ENCODE measurements around the gene RALGAPA2. TPM values are rescaled to one million over a fixed set of nuclear protein-coding genes. Genes with fewer than 3 reads are reported as not detected.

Gene RALGAPA2
- total and polyA plus RNA-seq, 2 of the 13 experiments (the other 11 are each of a cell fraction or from before 2014, with no cell fraction given): 13.8 to 17.7 TPM

DNA sequence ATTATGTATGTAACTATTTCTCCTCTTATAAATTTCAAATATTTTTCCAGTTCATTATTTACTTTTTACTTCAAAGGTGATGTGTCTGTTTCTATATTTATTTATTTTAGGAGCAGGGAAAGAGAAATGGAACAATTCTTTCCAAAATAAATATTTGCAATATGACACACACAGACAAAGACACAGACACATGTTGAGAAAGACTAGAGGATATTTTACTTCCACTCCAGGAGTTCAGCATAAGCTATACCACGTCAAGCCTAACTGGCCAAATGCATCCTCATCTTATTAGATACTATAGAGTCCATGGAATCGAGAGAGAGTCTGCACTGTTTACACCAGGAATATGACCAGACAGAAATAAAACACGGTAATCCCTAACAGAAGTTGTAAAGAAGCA is 13.3 kb downstream of the RALGAPA2 start (continued):
- no peak for TF ChIP-seq ZC3H13 (CRISPR knock-in tag; IDR thresholded peaks at IDR 0.05)
- TF ChIP-seq ZNF335 (CRISPR knock-in tag; IDR thresholded peaks at IDR 0.05): no peak
- peak; percentile 54; the same call in 1 of the 2 replicates for TF ChIP-seq SOX13 (IDR thresholded peaks at IDR 0.05)
- TF ChIP-seq SOX13 (CRISPR knock-in tag; conservative IDR thresholded peaks at IDR 0.05 in 1 of 2, IDR thresholded peaks at IDR 0.05 in 1 of 2): peak in 1 of 2 experiments; percentile 96; a peak in 2 of 4 replicates
- no peak for TF ChIP-seq ZSCAN21 (CRISPR knock-in tag; IDR thresholded peaks at IDR 0.05; ENCODE audit: borderline replicate concordance)
- TF ChIP-seq, protein P1, sequence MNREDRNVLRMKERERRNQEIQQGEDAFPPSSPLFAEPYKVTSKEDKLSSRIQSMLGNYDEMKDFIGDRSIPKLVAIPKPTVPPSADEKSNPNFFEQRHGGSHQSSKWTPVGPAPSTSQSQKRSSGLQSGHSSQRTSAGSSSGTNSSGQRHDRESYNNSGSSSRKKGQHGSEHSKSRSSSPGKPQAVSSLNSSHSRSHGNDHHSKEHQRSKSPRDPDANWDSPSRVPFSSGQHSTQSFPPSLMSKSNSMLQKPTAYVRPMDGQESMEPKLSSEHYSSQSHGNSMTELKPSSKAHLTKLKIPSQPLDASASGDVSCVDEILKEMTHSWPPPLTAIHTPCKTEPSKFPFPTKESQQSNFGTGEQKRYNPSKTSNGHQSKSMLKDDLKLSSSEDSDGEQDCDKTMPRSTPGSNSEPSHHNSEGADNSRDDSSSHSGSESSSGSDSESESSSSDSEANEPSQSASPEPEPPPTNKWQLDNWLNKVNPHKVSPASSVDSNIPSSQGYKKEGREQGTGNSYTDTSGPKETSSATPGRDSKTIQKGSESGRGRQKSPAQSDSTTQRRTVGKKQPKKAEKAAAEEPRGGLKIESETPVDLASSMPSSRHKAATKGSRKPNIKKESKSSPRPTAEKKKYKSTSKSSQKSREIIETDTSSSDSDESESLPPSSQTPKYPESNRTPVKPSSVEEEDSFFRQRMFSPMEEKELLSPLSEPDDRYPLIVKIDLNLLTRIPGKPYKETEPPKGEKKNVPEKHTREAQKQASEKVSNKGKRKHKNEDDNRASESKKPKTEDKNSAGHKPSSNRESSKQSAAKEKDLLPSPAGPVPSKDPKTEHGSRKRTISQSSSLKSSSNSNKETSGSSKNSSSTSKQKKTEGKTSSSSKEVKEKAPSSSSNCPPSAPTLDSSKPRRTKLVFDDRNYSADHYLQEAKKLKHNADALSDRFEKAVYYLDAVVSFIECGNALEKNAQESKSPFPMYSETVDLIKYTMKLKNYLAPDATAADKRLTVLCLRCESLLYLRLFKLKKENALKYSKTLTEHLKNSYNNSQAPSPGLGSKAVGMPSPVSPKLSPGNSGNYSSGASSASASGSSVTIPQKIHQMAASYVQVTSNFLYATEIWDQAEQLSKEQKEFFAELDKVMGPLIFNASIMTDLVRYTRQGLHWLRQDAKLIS (CRISPR knock-in tag; IDR thresholded peaks at IDR 0.05): no peak
- TF ChIP-seq ZNF260 (CRISPR knock-in tag; IDR thresholded peaks at IDR 0.05; ENCODE audit: borderline replicate concordance, low read depth): no peak
- TF ChIP-seq, protein P2, sequence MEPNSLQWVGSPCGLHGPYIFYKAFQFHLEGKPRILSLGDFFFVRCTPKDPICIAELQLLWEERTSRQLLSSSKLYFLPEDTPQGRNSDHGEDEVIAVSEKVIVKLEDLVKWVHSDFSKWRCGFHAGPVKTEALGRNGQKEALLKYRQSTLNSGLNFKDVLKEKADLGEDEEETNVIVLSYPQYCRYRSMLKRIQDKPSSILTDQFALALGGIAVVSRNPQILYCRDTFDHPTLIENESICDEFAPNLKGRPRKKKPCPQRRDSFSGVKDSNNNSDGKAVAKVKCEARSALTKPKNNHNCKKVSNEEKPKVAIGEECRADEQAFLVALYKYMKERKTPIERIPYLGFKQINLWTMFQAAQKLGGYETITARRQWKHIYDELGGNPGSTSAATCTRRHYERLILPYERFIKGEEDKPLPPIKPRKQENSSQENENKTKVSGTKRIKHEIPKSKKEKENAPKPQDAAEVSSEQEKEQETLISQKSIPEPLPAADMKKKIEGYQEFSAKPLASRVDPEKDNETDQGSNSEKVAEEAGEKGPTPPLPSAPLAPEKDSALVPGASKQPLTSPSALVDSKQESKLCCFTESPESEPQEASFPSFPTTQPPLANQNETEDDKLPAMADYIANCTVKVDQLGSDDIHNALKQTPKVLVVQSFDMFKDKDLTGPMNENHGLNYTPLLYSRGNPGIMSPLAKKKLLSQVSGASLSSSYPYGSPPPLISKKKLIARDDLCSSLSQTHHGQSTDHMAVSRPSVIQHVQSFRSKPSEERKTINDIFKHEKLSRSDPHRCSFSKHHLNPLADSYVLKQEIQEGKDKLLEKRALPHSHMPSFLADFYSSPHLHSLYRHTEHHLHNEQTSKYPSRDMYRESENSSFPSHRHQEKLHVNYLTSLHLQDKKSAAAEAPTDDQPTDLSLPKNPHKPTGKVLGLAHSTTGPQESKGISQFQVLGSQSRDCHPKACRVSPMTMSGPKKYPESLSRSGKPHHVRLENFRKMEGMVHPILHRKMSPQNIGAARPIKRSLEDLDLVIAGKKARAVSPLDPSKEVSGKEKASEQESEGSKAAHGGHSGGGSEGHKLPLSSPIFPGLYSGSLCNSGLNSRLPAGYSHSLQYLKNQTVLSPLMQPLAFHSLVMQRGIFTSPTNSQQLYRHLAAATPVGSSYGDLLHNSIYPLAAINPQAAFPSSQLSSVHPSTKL (CRISPR knock-in tag; IDR thresholded peaks at IDR 0.05): peak; percentile 99
- TF ChIP-seq, protein P3, sequence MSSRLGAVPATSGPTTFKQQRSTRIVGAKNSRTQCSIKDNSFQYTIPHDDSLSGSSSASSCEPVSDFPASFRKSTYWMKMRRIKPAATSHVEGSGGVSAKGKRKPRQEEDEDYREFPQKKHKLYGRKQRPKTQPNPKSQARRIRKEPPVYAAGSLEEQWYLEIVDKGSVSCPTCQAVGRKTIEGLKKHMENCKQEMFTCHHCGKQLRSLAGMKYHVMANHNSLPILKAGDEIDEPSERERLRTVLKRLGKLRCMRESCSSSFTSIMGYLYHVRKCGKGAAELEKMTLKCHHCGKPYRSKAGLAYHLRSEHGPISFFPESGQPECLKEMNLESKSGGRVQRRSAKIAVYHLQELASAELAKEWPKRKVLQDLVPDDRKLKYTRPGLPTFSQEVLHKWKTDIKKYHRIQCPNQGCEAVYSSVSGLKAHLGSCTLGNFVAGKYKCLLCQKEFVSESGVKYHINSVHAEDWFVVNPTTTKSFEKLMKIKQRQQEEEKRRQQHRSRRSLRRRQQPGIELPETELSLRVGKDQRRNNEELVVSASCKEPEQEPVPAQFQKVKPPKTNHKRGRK (CRISPR knock-in tag; IDR thresholded peaks at IDR 0.05): no peak
- peak; percentile 42; the same call in 1 of the 2 replicates for TF ChIP-seq TGIF2 (CRISPR knock-in tag; IDR thresholded peaks at IDR 0.05)
- no peak for TF ChIP-seq REL (CRISPR knock-in tag; conservative IDR thresholded peaks at IDR 0.05)
- peak; percentile 82 for TF ChIP-seq CREM (IDR thresholded peaks at IDR 0.05)
- TF ChIP-seq CREM (CRISPR knock-in tag; IDR thresholded peaks at IDR 0.05): no peak
- TF ChIP-seq ZNF678 (CRISPR knock-in tag; IDR thresholded peaks at IDR 0.05): no peak
- TF ChIP-seq ZNF589 (CRISPR knock-in tag; conservative IDR thresholded peaks at IDR 0.05): no peak
- TF ChIP-seq ZNF274 (CRISPR knock-in tag; IDR thresholded peaks at IDR 0.05): no peak
- TF ChIP-seq ELF4 (CRISPR knock-in tag; IDR thresholded peaks at IDR 0.05; ENCODE audit: borderline replicate concordance): no peak
- peak; percentile 29; the same call in 1 of the 2 replicates for TF ChIP-seq MIXL1 (CRISPR knock-in tag; IDR thresholded peaks at IDR 0.05)

Measured in HepG2 (cell line).